ENCODE measurements around the gene NPC2.
"Not testable (repeated sequence)": the region's sequence is repeated elsewhere in the genome, so short reads cannot be mapped to it uniquely, and the experiment has no call there.

Gene NPC2

DNA sequence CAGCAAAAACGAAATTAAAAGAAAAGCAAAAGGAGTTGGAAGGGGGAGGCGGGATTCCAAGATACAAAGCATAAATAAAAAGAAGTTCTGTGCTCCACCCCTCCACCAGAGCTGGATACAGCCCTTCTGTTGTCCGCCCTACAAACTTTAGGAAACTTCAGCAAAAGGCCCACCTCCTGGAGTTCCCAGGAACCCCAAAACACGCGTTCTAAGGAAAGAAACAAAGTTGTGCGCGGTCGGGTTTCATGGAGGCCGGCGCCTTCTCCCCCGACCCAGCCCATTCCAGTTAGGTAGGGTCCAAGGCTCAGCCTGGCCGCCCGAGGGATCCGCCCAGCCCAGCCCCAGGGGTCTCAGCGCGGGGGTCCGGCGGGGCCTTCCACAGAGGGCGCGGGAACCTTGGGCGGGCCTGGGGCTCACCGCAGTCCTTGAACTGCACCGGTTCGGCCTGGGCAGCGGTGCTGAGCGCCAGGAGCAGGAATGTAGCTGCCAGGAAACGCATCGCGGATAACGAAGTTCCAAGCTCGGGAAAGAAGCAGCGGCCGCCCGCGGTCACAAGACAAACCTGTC is at the start of gene NPC2:
Gene NPC2 (minus strand): TSS at position 530 of the 567 bp plus-strand sequence. CDS start 31 bp downstream, at position 499.
- no peak for DNase-seq (ENCODE audit: low read depth in 2 of 2)

DNA sequence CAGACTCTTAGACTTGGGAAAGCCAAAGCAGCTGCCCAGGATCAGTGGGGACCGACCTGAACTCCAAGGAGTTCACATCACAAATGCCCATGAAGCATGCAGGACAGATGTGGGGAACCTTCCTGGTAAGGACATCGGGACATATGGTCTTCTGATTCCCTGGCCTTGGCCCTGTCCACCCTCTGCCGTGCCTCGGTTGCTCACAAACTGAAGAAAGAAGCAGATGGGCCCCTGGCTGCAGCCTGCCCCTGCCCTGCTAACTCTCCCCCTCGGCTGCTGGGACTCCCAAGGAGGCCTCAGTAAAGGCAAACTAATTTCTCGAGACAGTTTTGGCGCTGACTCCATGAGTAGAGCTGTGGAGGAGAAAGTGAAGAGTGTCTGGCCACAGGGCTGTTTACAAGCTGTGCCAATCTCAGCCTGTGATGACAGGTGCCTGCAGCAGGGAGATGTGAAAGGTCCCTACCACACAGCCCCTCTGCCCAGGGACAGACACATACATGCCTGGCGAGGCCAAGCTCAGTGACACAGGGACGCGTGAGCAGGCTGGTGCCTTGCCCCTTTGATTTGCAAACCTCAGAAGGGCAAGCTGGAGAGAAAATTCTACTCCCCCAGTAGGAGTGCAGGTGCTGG is 49.1 kb upstream of the NPC2 start:
- DNase-seq (ENCODE audit: low read depth in 2 of 2) = no peak

DNA sequence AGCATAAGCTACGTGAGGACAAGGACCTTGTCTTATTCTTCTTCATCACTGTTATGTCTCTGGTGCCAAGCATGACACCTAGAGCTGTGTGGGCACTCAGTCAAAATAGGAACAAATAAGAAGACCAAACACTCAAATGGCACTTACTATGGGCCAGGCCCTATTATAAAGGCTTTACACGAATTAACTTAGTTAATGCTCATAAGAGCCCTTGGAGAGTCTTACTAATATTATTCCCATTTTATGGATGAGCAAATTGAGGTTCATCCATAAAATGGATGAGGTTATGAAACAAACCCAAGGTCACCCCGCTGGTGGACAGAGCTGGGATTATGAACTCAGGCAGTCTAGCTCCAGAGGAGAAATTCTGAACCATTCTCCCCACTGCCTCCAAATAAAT is 48.1 kb upstream of the NPC2 start:
- no peak for DNase-seq (ENCODE audit: low read depth in 2 of 2)

- DNase-seq (ENCODE audit: low read depth in 2 of 2) = no peak
These were observed 46.4 kb upstream of the NPC2 start for GRCh38 chr14:74539503-74539902.

- no peak for DNase-seq (ENCODE audit: low read depth in 2 of 2)
These were observed 45.6 kb upstream of the NPC2 start for GRCh38 chr14:74538411-74539391.

- not testable (repeated sequence) for DNase-seq (ENCODE audit: low read depth in 2 of 2)
These were observed 43.2 kb upstream of the NPC2 start for GRCh38 chr14:74536336-74536735.

DNA sequence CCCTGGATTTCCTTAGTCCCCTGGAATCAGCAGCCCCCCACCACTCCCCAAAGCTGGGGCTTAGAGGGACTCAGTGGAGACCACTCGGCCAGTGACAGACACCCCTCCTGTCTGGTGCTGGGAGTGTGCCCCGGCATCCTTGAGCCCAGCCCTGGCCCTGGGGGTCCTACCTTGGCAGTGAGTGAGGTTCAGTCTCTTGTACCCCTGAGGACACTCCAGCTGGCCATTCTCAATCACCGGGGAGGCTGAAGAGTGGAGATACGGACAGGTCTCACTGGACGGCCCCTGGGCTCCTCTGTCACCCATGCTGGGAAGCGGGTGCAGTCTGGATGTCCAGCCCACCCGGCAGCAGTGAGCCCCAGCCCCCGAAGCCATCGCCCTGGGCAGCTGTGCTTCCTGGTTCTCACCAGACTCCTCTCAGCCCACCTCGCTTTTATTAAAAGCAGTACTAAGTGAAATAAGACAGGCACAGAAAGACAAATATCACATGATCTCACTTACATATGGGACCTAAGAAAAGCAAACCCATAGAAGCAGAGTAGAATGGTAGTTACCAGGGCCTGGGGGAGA is 42.7 kb upstream of the NPC2 start:
- DNase-seq (ENCODE audit: low read depth in 2 of 2) = no peak

- no peak for DNase-seq (ENCODE audit: low read depth in 2 of 2)
These were observed 40.5 kb upstream of the NPC2 start for GRCh38 chr14:74533576-74533975.

GRCh38 chr14:74532246-74532645 is 39.1 kb upstream of the NPC2 start:
- no peak for DNase-seq (ENCODE audit: low read depth in 2 of 2)

GRCh38 chr14:74531467-74531866 is 38.4 kb upstream of the NPC2 start:
- DNase-seq (ENCODE audit: low read depth in 2 of 2) = peak in 1 of 2 donors; percentile 7

DNA sequence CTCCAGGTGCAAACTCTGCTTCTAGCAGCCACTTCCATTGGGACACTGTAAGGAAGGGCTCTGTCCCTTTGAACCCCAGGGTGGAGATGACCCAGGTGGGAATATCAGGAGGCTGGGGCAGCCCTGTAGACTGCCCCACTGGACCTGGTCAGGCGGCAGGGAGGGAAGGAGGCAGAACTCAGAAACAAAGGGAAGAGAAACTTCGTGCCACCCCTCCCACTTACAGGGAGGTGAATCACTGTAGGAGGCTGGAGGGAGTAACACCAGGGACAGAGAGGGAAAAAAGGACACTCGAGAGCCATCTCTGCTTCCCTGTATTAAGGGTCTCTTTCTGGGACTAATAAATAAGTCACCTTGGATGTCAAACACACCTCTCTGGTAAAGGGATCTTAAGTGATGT is 37.9 kb upstream of the NPC2 start:
- DNase-seq (ENCODE audit: low read depth in 2 of 2) = no peak

GRCh38 chr14:74528886-74529285 is 35.8 kb upstream of the NPC2 start:
- DNase-seq (ENCODE audit: low read depth in 2 of 2) = no peak

- no peak for DNase-seq (ENCODE audit: low read depth in 2 of 2)
These were observed 35.3 kb upstream of the NPC2 start for GRCh38 chr14:74528406-74528805.

GRCh38 chr14:74527736-74528280 is 34.7 kb upstream of the NPC2 start:
- DNase-seq (ENCODE audit: low read depth in 2 of 2) = no peak

- DNase-seq (ENCODE audit: low read depth in 2 of 2) = no peak
These were observed 33.9 kb upstream of the NPC2 start for GRCh38 chr14:74526854-74527585.

- DNase-seq (ENCODE audit: low read depth in 2 of 2) = no peak
These were observed 32.3 kb upstream of the NPC2 start for GRCh38 chr14:74525361-74525851.

- no peak for DNase-seq (ENCODE audit: low read depth in 2 of 2)
These were observed 31.7 kb upstream of the NPC2 start for GRCh38 chr14:74524812-74525135.

- DNase-seq (ENCODE audit: low read depth in 2 of 2) = no peak
These were observed 31.1 kb upstream of the NPC2 start for GRCh38 chr14:74524076-74524811.

DNA sequence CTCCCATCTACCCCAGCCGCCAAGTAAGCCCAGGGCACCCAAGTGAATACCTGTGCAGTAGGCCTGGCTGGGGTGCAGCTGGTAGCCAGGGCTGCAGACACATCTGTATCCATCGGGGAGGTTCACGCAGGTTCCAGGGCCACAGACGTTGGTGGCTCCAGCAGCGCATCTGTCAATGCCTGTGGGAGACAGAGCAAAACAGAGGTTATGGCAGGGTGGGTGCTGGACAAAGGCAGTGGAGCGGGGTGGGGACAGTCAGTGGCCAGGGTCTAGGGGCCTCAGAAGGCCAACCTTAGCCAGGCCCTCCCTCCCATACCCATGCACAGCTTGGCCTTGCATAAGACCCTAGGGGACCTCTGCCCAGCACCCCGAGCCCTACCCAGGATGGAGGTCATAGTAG is 29.6 kb upstream of the NPC2 start:
- DNase-seq (ENCODE audit: low read depth in 2 of 2) = no peak

- no peak for DNase-seq (ENCODE audit: low read depth in 2 of 2)
These were observed 28.7 kb upstream of the NPC2 start for GRCh38 chr14:74521756-74522155.
